ENCODE data around the gene NPC2.

NPC2 gene

DNA sequence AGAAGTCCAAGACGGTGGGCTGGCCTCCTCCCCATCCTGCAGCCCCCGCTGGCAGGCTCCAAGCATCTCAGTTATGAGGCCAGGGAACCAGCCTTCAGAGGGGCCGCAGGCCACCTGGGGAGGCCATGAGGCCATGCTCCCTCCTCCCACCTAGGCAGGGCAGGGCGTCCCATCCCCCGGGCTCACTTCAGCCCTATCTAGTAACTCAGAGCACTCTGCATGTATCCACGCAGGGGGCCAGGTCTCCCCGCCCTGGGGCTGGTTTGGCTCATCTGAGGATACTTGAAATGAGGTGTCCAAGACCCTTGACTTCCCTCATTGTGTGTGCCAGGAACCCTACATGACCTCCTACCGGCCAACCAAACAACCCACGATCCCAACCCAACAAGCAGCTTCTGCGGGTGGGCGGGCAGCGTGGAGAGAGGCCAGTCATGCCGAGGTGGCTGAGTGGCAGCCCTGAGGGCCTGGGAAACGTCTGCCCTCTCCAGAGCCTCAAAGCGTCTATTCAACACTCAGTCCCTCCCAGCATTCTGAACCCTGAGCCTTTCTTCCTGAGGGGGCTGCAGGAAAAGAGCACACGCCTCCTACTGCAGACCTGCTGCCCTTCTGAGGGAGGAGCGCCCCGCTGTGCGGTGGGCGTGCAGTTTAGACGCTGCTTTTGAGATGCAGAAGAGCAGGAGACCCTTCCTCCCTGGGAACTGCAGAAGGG lies 17.3 kb upstream of the NPC2 start:
- TF ChIP-seq ZFP3 (CRISPR knock-in tag; IDR thresholded peaks at IDR 0.05) (no peak), ESRRG (CRISPR knock-in tag; IDR thresholded peaks at IDR 0.05) (no peak), SNAI2 (CRISPR knock-in tag; IDR thresholded peaks at IDR 0.05) (no peak), ARNTL (CRISPR knock-in tag; IDR thresholded peaks at IDR 0.05; ENCODE audit: borderline replicate concordance, low read depth) (no peak), ZFP30 (CRISPR knock-in tag; IDR thresholded peaks at IDR 0.05) (no peak), RARB (CRISPR knock-in tag; IDR thresholded peaks at IDR 0.05) (no peak), PPARA (CRISPR knock-in tag; IDR thresholded peaks at IDR 0.05; ENCODE audit: borderline replicate concordance) (no peak), TOX (CRISPR knock-in tag; IDR thresholded peaks at IDR 0.05; ENCODE audit: borderline replicate concordance) (no peak), ZC3H10 (CRISPR knock-in tag; IDR thresholded peaks at IDR 0.05) (no peak), GLIS3 (CRISPR knock-in tag; IDR thresholded peaks at IDR 0.05) (no peak), ZNF565 (CRISPR knock-in tag; conservative IDR thresholded peaks at IDR 0.05; ENCODE audit: low read depth) (no peak), TCF4 (CRISPR knock-in tag; IDR thresholded peaks at IDR 0.05; ENCODE audit: borderline replicate concordance) (no peak), ISL1 (CRISPR knock-in tag; IDR thresholded peaks at IDR 0.05) (no peak), BACH2 (CRISPR knock-in tag; IDR thresholded peaks at IDR 0.05; ENCODE audit: borderline replicate concordance) (no peak), ZNF8 (CRISPR knock-in tag; IDR thresholded peaks at IDR 0.05) (no peak)
- TF ChIP-seq, protein P1, sequence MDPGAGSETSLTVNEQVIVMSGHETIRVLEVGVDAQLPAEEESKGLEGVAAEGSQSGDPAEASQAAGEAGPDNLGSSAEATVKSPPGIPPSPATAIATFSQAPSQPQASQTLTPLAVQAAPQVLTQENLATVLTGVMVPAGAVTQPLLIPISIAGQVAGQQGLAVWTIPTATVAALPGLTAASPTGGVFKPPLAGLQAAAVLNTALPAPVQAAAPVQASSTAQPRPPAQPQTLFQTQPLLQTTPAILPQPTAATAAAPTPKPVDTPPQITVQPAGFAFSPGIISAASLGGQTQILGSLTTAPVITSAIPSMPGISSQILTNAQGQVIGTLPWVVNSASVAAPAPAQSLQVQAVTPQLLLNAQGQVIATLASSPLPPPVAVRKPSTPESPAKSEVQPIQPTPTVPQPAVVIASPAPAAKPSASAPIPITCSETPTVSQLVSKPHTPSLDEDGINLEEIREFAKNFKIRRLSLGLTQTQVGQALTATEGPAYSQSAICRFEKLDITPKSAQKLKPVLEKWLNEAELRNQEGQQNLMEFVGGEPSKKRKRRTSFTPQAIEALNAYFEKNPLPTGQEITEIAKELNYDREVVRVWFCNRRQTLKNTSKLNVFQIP (CRISPR knock-in tag; IDR thresholded peaks at IDR 0.05; ENCODE audit: borderline replicate concordance, low read depth): no peak
- TF ChIP-seq, protein P2, sequence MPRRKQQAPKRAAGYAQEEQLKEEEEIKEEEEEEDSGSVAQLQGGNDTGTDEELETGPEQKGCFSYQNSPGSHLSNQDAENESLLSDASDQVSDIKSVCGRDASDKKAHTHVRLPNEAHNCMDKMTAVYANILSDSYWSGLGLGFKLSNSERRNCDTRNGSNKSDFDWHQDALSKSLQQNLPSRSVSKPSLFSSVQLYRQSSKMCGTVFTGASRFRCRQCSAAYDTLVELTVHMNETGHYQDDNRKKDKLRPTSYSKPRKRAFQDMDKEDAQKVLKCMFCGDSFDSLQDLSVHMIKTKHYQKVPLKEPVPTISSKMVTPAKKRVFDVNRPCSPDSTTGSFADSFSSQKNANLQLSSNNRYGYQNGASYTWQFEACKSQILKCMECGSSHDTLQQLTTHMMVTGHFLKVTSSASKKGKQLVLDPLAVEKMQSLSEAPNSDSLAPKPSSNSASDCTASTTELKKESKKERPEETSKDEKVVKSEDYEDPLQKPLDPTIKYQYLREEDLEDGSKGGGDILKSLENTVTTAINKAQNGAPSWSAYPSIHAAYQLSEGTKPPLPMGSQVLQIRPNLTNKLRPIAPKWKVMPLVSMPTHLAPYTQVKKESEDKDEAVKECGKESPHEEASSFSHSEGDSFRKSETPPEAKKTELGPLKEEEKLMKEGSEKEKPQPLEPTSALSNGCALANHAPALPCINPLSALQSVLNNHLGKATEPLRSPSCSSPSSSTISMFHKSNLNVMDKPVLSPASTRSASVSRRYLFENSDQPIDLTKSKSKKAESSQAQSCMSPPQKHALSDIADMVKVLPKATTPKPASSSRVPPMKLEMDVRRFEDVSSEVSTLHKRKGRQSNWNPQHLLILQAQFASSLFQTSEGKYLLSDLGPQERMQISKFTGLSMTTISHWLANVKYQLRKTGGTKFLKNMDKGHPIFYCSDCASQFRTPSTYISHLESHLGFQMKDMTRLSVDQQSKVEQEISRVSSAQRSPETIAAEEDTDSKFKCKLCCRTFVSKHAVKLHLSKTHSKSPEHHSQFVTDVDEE (CRISPR knock-in tag; IDR thresholded peaks at IDR 0.05): no peak
- TF ChIP-seq, protein P3, sequence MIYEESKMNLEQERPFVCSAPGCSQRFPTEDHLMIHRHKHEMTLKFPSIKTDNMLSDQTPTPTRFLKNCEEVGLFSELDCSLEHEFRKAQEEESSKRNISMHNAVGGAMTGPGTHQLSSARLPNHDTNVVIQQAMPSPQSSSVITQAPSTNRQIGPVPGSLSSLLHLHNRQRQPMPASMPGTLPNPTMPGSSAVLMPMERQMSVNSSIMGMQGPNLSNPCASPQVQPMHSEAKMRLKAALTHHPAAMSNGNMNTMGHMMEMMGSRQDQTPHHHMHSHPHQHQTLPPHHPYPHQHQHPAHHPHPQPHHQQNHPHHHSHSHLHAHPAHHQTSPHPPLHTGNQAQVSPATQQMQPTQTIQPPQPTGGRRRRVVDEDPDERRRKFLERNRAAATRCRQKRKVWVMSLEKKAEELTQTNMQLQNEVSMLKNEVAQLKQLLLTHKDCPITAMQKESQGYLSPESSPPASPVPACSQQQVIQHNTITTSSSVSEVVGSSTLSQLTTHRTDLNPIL (CRISPR knock-in tag; IDR thresholded peaks at IDR 0.05; ENCODE audit: low read depth): no peak
- TF ChIP-seq, protein P4, sequence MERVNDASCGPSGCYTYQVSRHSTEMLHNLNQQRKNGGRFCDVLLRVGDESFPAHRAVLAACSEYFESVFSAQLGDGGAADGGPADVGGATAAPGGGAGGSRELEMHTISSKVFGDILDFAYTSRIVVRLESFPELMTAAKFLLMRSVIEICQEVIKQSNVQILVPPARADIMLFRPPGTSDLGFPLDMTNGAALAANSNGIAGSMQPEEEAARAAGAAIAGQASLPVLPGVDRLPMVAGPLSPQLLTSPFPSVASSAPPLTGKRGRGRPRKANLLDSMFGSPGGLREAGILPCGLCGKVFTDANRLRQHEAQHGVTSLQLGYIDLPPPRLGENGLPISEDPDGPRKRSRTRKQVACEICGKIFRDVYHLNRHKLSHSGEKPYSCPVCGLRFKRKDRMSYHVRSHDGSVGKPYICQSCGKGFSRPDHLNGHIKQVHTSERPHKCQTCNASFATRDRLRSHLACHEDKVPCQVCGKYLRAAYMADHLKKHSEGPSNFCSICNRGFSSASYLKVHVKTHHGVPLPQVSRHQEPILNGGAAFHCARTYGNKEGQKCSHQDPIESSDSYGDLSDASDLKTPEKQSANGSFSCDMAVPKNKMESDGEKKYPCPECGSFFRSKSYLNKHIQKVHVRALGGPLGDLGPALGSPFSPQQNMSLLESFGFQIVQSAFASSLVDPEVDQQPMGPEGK (CRISPR knock-in tag; IDR thresholded peaks at IDR 0.05; ENCODE audit: borderline replicate concordance): no peak
- no peak for ATAC-seq

DNA sequence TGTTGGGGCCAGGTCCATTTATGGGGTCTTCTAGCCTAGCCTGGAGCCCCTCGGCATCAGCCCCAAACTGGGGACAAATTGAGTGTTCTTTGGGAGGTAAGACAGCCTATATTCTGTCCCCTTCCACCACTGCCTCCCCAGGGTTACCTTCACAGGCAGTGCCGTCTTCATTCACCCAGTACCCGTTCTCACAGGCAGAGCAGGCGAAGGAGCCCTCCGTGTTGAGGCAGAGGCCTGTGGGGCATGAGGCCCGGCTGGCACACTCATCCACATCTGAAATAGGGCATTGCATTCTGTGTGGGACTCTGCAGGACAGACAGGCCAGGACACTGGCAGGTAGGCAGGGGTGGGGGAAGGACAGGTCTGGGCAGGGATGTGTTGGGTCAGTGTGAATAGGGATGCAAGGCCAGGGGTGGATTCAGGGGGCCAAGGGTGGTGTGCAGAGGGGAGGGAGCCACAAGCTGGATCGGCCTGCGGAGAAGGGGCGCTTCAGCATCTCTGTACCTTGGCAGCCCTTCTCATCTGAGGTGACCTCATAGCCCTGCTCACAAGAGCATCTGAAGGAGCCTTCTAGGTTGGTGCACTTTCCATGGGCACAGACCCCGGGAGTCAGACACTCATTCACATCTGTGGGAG lies 16.6 kb upstream of the NPC2 start:
- TF ChIP-seq, protein P5, sequence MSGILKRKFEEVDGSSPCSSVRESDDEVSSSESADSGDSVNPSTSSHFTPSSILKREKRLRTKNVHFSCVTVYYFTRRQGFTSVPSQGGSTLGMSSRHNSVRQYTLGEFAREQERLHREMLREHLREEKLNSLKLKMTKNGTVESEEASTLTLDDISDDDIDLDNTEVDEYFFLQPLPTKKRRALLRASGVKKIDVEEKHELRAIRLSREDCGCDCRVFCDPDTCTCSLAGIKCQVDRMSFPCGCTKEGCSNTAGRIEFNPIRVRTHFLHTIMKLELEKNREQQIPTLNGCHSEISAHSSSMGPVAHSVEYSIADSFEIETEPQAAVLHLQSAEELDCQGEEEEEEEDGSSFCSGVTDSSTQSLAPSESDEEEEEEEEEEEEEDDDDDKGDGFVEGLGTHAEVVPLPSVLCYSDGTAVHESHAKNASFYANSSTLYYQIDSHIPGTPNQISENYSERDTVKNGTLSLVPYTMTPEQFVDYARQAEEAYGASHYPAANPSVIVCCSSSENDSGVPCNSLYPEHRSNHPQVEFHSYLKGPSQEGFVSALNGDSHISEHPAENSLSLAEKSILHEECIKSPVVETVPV (CRISPR knock-in tag; IDR thresholded peaks at IDR 0.05): no peak
- TF ChIP-seq BACH2 (CRISPR knock-in tag; IDR thresholded peaks at IDR 0.05; ENCODE audit: borderline replicate concordance): no peak
- TF ChIP-seq RARB (CRISPR knock-in tag; IDR thresholded peaks at IDR 0.05): no peak
- TF ChIP-seq, protein P3 (CRISPR knock-in tag; IDR thresholded peaks at IDR 0.05; ENCODE audit: low read depth): no peak
- TF ChIP-seq, protein P2 (CRISPR knock-in tag; IDR thresholded peaks at IDR 0.05): no peak
- TF ChIP-seq ZFP3 (CRISPR knock-in tag; IDR thresholded peaks at IDR 0.05): no peak
- no peak for TF ChIP-seq ZNF565 (CRISPR knock-in tag; conservative IDR thresholded peaks at IDR 0.05; ENCODE audit: low read depth)
- TF ChIP-seq ZC3H10 (CRISPR knock-in tag; IDR thresholded peaks at IDR 0.05): no peak
- no peak for TF ChIP-seq PPARA (CRISPR knock-in tag; IDR thresholded peaks at IDR 0.05; ENCODE audit: borderline replicate concordance)
- TF ChIP-seq TCF4 (CRISPR knock-in tag; IDR thresholded peaks at IDR 0.05; ENCODE audit: borderline replicate concordance): no peak
- TF ChIP-seq ESRRG (CRISPR knock-in tag; IDR thresholded peaks at IDR 0.05): no peak
- TF ChIP-seq ISL1 (CRISPR knock-in tag; IDR thresholded peaks at IDR 0.05): no peak
- TF ChIP-seq GLIS3 (CRISPR knock-in tag; IDR thresholded peaks at IDR 0.05): no peak
- TF ChIP-seq ZFP30 (CRISPR knock-in tag; IDR thresholded peaks at IDR 0.05): no peak
- TF ChIP-seq, protein P1 (CRISPR knock-in tag; IDR thresholded peaks at IDR 0.05; ENCODE audit: borderline replicate concordance, low read depth): no peak
- no peak for TF ChIP-seq ZNF70 (CRISPR knock-in tag; IDR thresholded peaks at IDR 0.05)
- ATAC-seq: no peak

Measured in SK-N-SH treated with all-trans-retinoic acid at 6 μM for 48 hours (cell line).